ENCODE data around the gene ADO.

DNA sequence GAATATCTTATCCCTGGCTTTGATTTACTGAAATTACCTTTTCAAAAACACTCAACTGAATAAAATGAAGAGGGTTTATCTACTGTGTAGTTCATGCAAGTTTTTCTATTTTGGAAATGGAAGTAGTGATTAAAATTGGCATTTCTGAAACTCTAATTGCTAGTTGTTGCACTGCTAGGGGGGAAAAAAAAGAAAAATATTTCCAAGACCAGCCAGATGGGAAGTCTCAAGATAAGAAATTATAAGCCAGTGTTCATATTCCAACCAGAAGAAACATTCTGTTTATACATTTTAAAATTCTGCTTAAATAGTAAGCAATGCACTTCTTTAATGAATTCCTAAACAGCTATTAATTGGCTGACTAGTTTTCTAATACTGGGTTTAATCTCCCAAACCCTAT is 9.4 kb upstream of the ADO start:
- TF ChIP-seq, protein P1, sequence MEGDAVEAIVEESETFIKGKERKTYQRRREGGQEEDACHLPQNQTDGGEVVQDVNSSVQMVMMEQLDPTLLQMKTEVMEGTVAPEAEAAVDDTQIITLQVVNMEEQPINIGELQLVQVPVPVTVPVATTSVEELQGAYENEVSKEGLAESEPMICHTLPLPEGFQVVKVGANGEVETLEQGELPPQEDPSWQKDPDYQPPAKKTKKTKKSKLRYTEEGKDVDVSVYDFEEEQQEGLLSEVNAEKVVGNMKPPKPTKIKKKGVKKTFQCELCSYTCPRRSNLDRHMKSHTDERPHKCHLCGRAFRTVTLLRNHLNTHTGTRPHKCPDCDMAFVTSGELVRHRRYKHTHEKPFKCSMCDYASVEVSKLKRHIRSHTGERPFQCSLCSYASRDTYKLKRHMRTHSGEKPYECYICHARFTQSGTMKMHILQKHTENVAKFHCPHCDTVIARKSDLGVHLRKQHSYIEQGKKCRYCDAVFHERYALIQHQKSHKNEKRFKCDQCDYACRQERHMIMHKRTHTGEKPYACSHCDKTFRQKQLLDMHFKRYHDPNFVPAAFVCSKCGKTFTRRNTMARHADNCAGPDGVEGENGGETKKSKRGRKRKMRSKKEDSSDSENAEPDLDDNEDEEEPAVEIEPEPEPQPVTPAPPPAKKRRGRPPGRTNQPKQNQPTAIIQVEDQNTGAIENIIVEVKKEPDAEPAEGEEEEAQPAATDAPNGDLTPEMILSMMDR (IDR thresholded peaks at IDR 0.05) = no peak
- TF ChIP-seq POLR2A (IDR thresholded peaks at IDR 0.05) (no peak), POLR2AphosphoS5 (IDR thresholded peaks at IDR 0.05) (no peak)
